Upper lobe of left lung (tissue), 4 donors: ENCODE measurements around the gene GMDS.

Source experiments
- EP300 ChIP-seq, 4 donors: sonication (generic); formaldehyde crosslinking; IDR thresholded peaks; one replicate each; pipeline ENCODE4 v1.5.1; 2017; ENCODE audit warnings: antibody characterized with exemption in 4 of 4, control low read depth in 2 of 4
- POLR2A ChIP-seq, 4 donors: fragments of 450-650 bp; IDR thresholded peaks; one replicate each; pipeline ENCODE4 v1.5.1; 2016 to 2017; ENCODE audit warnings: antibody characterized with exemption in 4 of 4, mild to moderate bottlenecking in 2 of 4
- POLR2AphosphoS5 ChIP-seq, 2 donors: sonication (generic); formaldehyde crosslinking; IDR thresholded peaks; one replicate each; pipeline ENCODE4 v1.5.1; 2017; ENCODE audit warnings: antibody characterized with exemption in 2 of 2
- TF ChIP-seq, protein P1 (sequence below), 6 experiments: fragments of 450-650 bp in 4 of 6; fragments of 200-600 bp in 2 of 6; sonication (generic) in 2 of 6; IDR thresholded peaks; one replicate each; pipeline ENCODE4 v1.5.1; 2016 to 2019; ENCODE audit warnings: antibody characterized with exemption in 6 of 6

- TF ChIP-seq POLR2AphosphoS5 (IDR thresholded peaks at IDR 0.05): no peak
- TF ChIP-seq, protein P1, sequence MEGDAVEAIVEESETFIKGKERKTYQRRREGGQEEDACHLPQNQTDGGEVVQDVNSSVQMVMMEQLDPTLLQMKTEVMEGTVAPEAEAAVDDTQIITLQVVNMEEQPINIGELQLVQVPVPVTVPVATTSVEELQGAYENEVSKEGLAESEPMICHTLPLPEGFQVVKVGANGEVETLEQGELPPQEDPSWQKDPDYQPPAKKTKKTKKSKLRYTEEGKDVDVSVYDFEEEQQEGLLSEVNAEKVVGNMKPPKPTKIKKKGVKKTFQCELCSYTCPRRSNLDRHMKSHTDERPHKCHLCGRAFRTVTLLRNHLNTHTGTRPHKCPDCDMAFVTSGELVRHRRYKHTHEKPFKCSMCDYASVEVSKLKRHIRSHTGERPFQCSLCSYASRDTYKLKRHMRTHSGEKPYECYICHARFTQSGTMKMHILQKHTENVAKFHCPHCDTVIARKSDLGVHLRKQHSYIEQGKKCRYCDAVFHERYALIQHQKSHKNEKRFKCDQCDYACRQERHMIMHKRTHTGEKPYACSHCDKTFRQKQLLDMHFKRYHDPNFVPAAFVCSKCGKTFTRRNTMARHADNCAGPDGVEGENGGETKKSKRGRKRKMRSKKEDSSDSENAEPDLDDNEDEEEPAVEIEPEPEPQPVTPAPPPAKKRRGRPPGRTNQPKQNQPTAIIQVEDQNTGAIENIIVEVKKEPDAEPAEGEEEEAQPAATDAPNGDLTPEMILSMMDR (IDR thresholded peaks at IDR 0.05): no peak
- TF ChIP-seq POLR2A (IDR thresholded peaks at IDR 0.05): no peak
- no peak for TF ChIP-seq EP300 (IDR thresholded peaks at IDR 0.05)
These were observed 131.3 kb downstream of the GMDS start for GRCh38 chr6:2114100-2114499.
